Stimulated activated CD8-positive, alpha-beta memory T cell treated with anti-CD3 and anti-CD28 coated beads, Interleukin-7, amount 100 ng/mL, for 1 hour (primary cell): Measurements from ENCODE around the gene C12orf76.

Source experiments
- DNase-seq, 2 donors: peaks; one replicate each; pipeline ENCODE4 v3.0.0-alpha.2; 2020; ENCODE audit warnings: low read depth in 2 of 2

The C12orf76 gene

GRCh38 chr12:109995686-109996482 is 52.4 kb downstream of the C12orf76 start, which contains the start of gene GIT2:
Gene GIT2, minus strand, starts transcription at chr12:109996368. Its CDS starts 144 bp downstream, at chr12:109996224.
- peak; percentile 82 for DNase-seq

- DNase-seq = no peak
Observed at GRCh38 chr12:109995361-109995685, 53.0 kb downstream of the C12orf76 start.

- no peak for DNase-seq
Observed at GRCh38 chr12:109994401-109995175, 53.7 kb downstream of the C12orf76 start.

GRCh38 chr12:109993091-109993490 is 55.2 kb downstream of the C12orf76 start:
- no peak for DNase-seq

GRCh38 chr12:109991586-109991985 is 56.7 kb downstream of the C12orf76 start:
- no peak for DNase-seq
